BLaER1 treated with 17β-estradiol and CSF1 and Interleukin-3, amounts not matched to agents 10 nM and 100 nM (cell line): ENCODE results near the gene PLPPR2.
A peak's percentile ranks its signal among the peaks of the same experiment; 100 is the strongest.
"Not testable (repeated sequence)": the region's sequence is repeated elsewhere in the genome, so short reads cannot be mapped to it uniquely, and the experiment has no call there.

ENCODE experiments used
- H3K27ac ChIP-seq, 11 experiments: shearing (Covaris generic); formaldehyde crosslinking; 2 replicates each; pipeline ENCODE4 v1.8.1; 2022
- H3K27me3 ChIP-seq, 11 experiments: shearing (Covaris generic); formaldehyde crosslinking; 2 replicates each; pipeline ENCODE4 v1.8.1; 2022
- H3K36me3 ChIP-seq, 11 experiments: shearing (Covaris generic); formaldehyde crosslinking; 2 replicates each; pipeline ENCODE4 v1.8.1; 2022
- H3K4me1 ChIP-seq, 10 experiments: shearing (Covaris generic); formaldehyde crosslinking; 2 replicates each; pipeline ENCODE4 v1.8.1; 2022
- H3K4me2 ChIP-seq, 11 experiments: shearing (Covaris generic); formaldehyde crosslinking; 2 replicates each; pipeline ENCODE4 v1.8.1; 2022
- H3K4me3 ChIP-seq, 10 experiments: shearing (Covaris generic); formaldehyde crosslinking; 2 replicates each; pipeline ENCODE4 v1.8.1; 2022
- H3K9ac ChIP-seq, 11 experiments: shearing (Covaris generic); formaldehyde crosslinking; 2 replicates each; pipeline ENCODE4 v1.8.1; 2022
- H3K9me3 ChIP-seq, 11 experiments: shearing (Covaris generic); formaldehyde crosslinking; replicated peaks in 1 of 11; 2 replicates each; pipeline ENCODE4 v1.8.1; 2022
- H4K20me1 ChIP-seq, 11 experiments: shearing (Covaris generic); formaldehyde crosslinking; 2 replicates each; pipeline ENCODE4 v1.8.1; 2022
- Cebpa-rat ChIP-seq, 11 experiments: shearing (Covaris generic); IDR thresholded peaks; 2 replicates each; pipeline ENCODE4 v1.8.1; 2022

Gene PLPPR2

GRCh38 chr19:11355160-11356073 lies at the start of gene PLPPR2:
TSS of gene PLPPR2 (plus strand) at chr19:11355432. CDS start at chr19:11357674, 2,242 bp downstream.
- Histone ChIP-seq H3K4me3 (peak within 1 kb of the TSS; percentile 50 to 73 (median 60)), H3K4me1 (peaks cover 11 to 30% (median 18%) of the 10 kb centered on the region in 10 experiments; a peak in 18 of 20 replicates), H4K20me1 (peaks cover 0 to 29% (median 0%) of the 10 kb centered on the region in 11 experiments; a peak in 8 of 22 replicates), H3K27me3 (no peaks in the 10 kb centered on the region), H3K4me2 (peak within 1 kb of the TSS; percentile 76 to 98 (median 87)), H3K36me3 (peaks cover 0 to 20% (median 0%) of the 10 kb centered on the region in 11 experiments; a peak in 7 of 22 replicates), H3K9me3 (no peaks in the 10 kb centered on the region), H3K27ac (peak within 1 kb of the TSS in 10 of 11 experiments; percentile 42 to 81 (median 63); a peak in 16 of 22 replicates), H3K9ac (peak within 1 kb of the TSS; percentile 62 to 80 (median 75); a peak in 21 of 22 replicates)
- TF ChIP-seq Cebpa-rat (IDR thresholded peaks at IDR 0.05), result no peak

GRCh38 chr19:11306337-11306736 lies 48.9 kb upstream of the PLPPR2 start:
- Histone ChIP-seq H3K4me3 (no peak overlapping the region), H3K36me3 (no peaks in the 10 kb centered on the region), H4K20me1 (no peaks in the 10 kb centered on the region), H3K9ac (no peak overlapping the region), H3K27me3 (no peaks in the 10 kb centered on the region), H3K4me1 (peaks cover 0 to 9% (median 2%) of the 10 kb centered on the region in 10 experiments; a peak in 8 of 20 replicates), H3K27ac (no peak overlapping the region), H3K4me2 (no peak overlapping the region), H3K9me3 (peaks cover 0 to 1% (median 0%) of the 10 kb centered on the region in 11 experiments; a peak in 1 of 22 replicates)
- TF ChIP-seq Cebpa-rat (IDR thresholded peaks at IDR 0.05), result no peak

- not testable (repeated sequence) for H3K4me3 ChIP-seq, H4K20me1 ChIP-seq, H3K27me3 ChIP-seq
- Histone ChIP-seq H3K36me3 (peaks cover 0 to 14% (median 1%) of the 10 kb centered on the region in 11 experiments; a peak in 12 of 22 replicates), H3K27ac (peak overlapping the region; percentile 22 to 99 (median 97); a peak in 21 of 22 replicates), H3K9me3 (peaks cover 0 to 19% (median 0%) of the 10 kb centered on the region in 11 experiments; a peak in 7 of 22 replicates), H3K4me1 (peaks cover 81 to 100% (median 93%) of the 10 kb centered on the region in 10 experiments), H3K9ac (peak overlapping the region in 9 of 11 experiments; percentile 83 to 92 (median 86); a peak in 18 of 22 replicates), H3K4me2 (peak overlapping the region; percentile 80 to 97 (median 88))
Measured at GRCh38 chr19:11320278-11320995, 34.8 kb upstream of the PLPPR2 start.

GRCh38 chr19:11321191-11322126 lies 33.8 kb upstream of the PLPPR2 start:
- H3K27me3 ChIP-seq, result no peaks in the 10 kb centered on the region
- peaks cover 0 to 19% (median 0%) of the 10 kb centered on the region in 11 experiments; a peak in 7 of 22 replicates for H3K9me3 ChIP-seq
- H4K20me1 ChIP-seq, result no peaks in the 10 kb centered on the region
- peaks cover 81 to 100% (median 99%) of the 10 kb centered on the region in 10 experiments for H3K4me1 ChIP-seq
- H3K36me3 ChIP-seq, result peaks cover 0 to 24% (median 12%) of the 10 kb centered on the region in 11 experiments; a peak in 17 of 22 replicates
- peak overlapping the region; percentile 80 to 97 (median 88) for H3K4me2 ChIP-seq
- peak overlapping the region in 9 of 11 experiments; percentile 83 to 92 (median 86); a peak in 18 of 22 replicates for H3K9ac ChIP-seq
- H3K27ac ChIP-seq, result peak overlapping the region in 10 of 11 experiments; percentile 90 to 99 (median 97); a peak in 21 of 22 replicates
- H3K4me3 ChIP-seq, result peak overlapping the region in 1 of 10 experiments; percentile 50; a peak in 2 of 20 replicates
- no peak for TF ChIP-seq Cebpa-rat (IDR thresholded peaks at IDR 0.05)

GRCh38 chr19:11322269-11323024 lies 32.8 kb upstream of the PLPPR2 start:
- peak overlapping the region; percentile 73 to 99 (median 97); a peak in 21 of 22 replicates for H3K27ac ChIP-seq

GRCh38 chr19:11323601-11324078 lies 31.6 kb upstream of the PLPPR2 start:
- Histone ChIP-seq H3K4me1 (peaks cover 62 to 100% (median 88%) of the 10 kb centered on the region in 10 experiments), H3K4me2 (peak overlapping the region; percentile 80 to 97 (median 88)), H3K4me3 (peak overlapping the region in 6 of 10 experiments; percentile 10 to 48 (median 22); a peak in 6 of 20 replicates), H3K9me3 (peaks cover 0 to 14% (median 0%) of the 10 kb centered on the region in 11 experiments; a peak in 7 of 22 replicates), H3K27ac (peak overlapping the region; percentile 73 to 99 (median 97)), H3K9ac (peak overlapping the region; percentile 66 to 92 (median 85)), H4K20me1 (no peaks in the 10 kb centered on the region), H3K27me3 (no peaks in the 10 kb centered on the region), H3K36me3 (peaks cover 0 to 46% (median 33%) of the 10 kb centered on the region in 11 experiments; a peak in 21 of 22 replicates)
- no peak for TF ChIP-seq Cebpa-rat (IDR thresholded peaks at IDR 0.05)

More at GRCh38 chr19:11322269-11323024, 32.8 kb upstream of the PLPPR2 start:
- H3K4me3 ChIP-seq, result peak overlapping the region in 2 of 10 experiments; percentile 18 to 27; a peak in 2 of 20 replicates
- no peaks in the 10 kb centered on the region for H4K20me1 ChIP-seq
- no peak for TF ChIP-seq Cebpa-rat (IDR thresholded peaks at IDR 0.05)
- H3K27me3 ChIP-seq, result no peaks in the 10 kb centered on the region
- H3K9me3 ChIP-seq, result peaks cover 0 to 19% (median 0%) of the 10 kb centered on the region in 11 experiments; a peak in 7 of 22 replicates
- H3K36me3 ChIP-seq, result peaks cover 0 to 34% (median 22%) of the 10 kb centered on the region in 11 experiments; a peak in 21 of 22 replicates
- peak overlapping the region; percentile 53 to 92 (median 85) for H3K9ac ChIP-seq
- H3K4me2 ChIP-seq, result peak overlapping the region; percentile 80 to 97 (median 88)
- H3K4me1 ChIP-seq, result peaks cover 74 to 100% (median 98%) of the 10 kb centered on the region in 10 experiments
